Cerebellar cortex (tissue), 1 donor: Measurements from ENCODE around the gene ZFAND3.
A peak's percentile ranks its signal among the peaks of the same experiment; 100 is the strongest.
"Not testable (repeated sequence)": the region's sequence is repeated elsewhere in the genome, so short reads cannot be mapped to it uniquely, and the experiment has no call there.

Source experiments
- DNase-seq: peaks from one replicate; pipeline ENCODE4 v3.0.0-alpha.2; 2015; ENCODE audit warnings: low spot score

Gene ZFAND3

GRCh38 chr6:38049861-38050397 is 230.4 kb downstream of the ZFAND3 start:
- not testable (repeated sequence) for DNase-seq

GRCh38 chr6:38051819-38052434 is 232.4 kb downstream of the ZFAND3 start:
- DNase-seq = no peak

GRCh38 chr6:38054527-38055202 is 235.1 kb downstream of the ZFAND3 start:
- DNase-seq = no peak

GRCh38 chr6:38055203-38055589 is 235.7 kb downstream of the ZFAND3 start:
- DNase-seq = no peak

DNA sequence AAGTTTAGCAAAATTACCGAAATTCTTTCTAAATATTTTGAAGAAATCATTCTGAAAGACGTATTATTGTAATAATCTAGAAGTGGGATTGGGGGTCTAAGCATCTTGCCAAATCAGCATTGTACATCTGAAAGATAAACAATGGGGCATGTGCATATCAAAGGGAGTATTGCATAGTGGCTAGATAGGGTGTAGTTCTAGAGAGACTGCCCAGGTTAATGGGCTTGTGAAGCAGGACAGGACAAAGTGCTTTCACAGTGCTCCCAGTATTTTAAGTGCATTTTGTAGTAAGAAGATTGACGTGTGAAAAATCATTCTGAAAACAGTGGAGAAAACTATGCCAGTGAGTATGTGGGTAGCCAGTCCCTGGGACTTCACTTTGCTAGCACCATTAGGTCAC is 236.8 kb downstream of the ZFAND3 start:
- DNase-seq = no peak

DNA sequence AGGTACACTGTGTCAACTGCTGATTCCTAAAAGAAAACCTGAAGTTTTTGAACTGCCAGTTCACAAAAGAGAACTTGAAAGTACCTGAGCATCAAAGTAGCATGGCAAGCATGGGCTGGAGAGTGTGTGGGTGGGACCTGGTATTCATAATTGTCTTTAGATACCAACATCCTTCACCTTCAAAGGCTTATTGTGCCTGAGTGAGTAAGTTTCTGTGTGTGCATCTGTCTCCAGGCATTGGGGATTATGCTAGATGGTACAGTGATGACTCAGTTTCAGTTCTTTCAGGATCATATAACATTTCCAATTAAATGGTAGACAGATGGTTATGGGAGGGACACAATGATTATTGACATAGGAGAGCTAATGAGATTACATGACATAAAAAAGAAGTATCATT is 238.5 kb downstream of the ZFAND3 start:
- no peak for DNase-seq

- no peak for DNase-seq
Observed at GRCh38 chr6:38062066-38062465, 242.5 kb downstream of the ZFAND3 start.

DNA sequence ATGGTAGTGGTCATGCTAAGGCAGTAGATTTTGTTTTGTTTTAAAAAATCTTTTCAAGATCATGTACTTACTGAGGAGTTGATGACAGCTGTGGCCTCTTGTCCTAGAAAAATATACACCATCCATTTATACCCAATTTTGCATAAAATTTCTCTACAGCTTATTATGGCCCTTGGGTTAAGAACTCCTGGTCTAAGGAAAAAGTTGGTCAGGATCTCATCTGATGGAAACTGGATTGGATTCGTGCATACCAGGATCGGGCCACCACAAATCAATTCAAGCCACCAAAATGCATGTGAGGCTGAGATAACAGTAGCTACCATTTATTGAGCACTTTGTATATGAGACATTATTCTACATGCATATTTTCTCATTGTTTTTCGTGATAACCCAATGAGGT is 244.4 kb downstream of the ZFAND3 start:
- no peak for DNase-seq

GRCh38 chr6:38064431-38064830 is 244.9 kb downstream of the ZFAND3 start:
- DNase-seq = no peak

DNA sequence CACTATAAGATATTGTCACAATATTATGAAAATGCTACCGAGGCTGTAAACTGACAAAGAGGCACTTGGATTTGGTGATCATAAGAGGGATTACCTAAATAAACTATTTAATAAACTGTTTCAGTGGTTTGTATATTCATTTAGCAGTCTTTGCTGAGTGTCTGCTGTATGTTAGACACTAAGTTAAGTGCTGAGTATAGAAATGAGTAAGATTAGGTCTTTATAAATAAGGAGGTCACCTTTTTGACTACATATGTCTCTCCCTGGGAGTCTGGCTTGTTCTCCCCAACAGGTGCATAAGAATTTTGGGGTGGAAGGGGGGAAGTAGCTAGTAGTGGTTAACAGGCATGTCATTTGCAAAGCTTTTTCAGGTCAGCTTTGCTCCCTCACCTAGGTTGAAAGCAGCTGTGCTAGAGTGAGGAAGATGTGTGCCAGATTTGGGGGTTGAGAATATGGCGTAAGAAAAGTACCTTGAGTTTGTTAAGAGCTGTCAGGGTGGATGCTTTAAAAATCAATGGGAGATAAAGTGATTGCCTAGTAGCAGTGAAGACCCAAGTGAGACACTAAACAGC is 246.3 kb downstream of the ZFAND3 start:
- DNase-seq = peak; percentile 31

DNA sequence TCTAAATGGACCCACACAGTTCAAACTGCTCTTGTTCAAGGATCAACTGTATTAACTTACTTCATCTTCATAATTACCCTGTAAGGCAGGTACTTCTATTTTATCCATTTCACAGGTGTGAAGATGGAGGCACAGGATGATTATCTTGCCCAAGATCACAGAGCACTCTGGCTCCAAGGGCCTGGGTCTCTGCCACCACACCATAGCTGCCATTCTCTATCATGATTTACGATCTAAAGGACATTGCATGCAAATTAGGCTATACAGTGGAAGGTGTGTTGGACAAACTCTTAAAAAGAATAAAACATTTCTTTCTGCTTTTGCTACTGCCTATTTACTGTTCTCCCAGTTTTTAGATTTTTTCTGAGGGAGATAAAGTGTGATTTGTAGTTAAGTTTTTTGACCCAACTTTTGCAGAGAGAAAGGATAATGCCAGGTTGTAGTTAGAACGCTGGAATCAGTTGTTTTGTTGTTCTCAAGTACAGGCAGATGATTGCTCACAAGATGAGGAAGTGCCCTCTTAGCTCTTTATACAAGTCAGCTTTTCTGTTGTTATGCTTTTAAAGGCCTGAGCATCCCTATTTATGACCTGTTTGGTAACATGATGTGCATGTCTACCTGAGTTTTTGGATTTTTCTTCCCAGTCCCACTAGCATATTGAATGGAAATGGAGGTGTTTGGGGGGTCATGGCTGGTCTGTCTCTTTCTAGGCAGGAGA is 247.9 kb downstream of the ZFAND3 start:
- DNase-seq = no peak

DNA sequence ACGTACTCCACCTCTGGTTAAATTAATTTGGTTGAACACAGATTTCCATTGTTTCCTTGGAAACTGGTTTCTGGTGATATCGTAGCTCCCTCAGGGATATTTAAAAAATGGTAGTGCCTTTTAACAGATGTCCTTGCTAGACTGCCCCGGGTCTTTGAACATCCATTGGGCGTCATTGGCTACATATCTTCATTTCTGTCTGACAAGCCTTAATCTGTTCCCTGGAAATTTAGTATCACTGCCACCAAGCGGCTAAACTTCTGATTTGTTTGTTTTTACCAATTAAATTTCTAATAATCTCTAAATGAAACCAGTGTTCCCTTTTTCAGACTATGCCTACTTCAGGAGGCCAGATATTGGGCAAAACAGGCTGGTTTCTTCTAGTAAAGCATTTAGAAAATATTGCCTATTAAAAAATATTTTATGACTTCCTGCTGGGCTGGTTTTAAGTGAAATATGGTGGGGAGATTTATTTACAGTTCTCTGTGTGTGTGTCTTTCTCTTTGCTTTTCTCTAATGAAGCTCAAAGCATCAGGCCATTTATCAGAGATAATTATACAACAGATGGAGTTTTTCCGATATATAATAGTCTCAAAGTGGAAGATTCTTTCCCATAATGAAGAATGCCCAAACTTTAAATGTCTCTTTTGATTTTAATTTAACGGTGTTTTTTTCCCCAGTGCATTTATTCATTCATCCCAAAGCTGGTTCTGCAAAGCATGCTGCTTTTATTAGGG is 249.5 kb downstream of the ZFAND3 start:
- no peak for DNase-seq

GRCh38 chr6:38077488-38078030 is 258.0 kb downstream of the ZFAND3 start:
- no peak for DNase-seq

DNA sequence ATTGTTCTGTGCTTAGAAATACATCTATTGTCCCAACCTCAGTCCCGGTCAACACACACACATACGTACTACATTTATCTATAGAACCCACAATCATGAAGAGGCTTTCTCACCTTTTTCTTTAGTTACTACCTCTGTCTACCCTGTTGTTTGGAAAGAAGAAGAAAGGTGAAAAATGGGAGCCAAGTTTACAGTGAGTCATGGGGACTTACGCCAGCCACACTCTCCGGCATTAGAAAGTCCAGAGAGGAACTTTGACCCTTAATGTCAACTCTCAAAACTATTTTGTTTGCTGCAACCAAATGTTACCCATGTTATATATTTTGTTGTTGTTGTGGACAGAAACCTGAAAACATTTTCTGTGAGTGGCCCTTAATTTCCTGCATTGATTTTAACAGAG is 259.1 kb downstream of the ZFAND3 start:
- DNase-seq = no peak

- DNase-seq = no peak
Observed at GRCh38 chr6:38079107-38079506, 259.6 kb downstream of the ZFAND3 start.

DNA sequence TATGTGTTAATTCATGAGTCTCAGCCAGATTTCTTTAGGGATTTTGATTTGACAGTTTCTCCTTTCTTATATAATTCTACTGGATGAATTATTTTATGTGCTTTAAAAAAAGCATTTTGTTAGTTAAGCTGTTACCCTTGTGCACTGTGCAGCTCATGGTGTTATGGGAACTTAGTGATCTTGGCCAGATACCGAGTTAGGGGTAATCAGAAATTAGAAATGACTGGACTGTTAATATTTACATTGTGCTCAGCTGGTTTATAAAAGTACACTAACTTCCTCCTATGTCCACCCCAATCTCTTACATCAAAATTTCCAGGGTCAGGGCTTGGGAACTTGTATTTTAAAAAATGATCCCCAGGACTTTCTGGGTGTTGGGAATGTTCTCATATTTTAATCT is 260.0 kb downstream of the ZFAND3 start:
- no peak for DNase-seq

GRCh38 chr6:38080360-38080759 is 260.8 kb downstream of the ZFAND3 start:
- no peak for DNase-seq

DNA sequence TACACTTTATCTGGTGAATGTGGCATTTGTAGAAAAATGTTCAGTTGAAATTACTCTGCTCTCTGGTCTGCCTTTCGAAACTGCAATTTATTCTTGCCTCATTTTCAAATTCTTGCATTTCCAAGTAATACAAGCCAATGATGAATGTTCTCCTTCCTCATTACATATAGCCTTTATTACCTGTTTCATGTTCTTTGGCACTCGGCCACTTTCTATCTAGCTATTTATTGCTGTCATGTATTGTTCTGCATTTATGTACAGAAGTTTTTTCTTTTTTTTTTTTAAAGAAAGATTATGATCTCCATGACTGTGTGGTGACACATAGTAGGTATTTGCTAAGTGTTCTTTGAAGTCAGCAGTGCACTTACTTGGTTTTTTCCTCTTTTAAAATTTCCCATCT is 261.4 kb downstream of the ZFAND3 start:
- DNase-seq = no peak

DNA sequence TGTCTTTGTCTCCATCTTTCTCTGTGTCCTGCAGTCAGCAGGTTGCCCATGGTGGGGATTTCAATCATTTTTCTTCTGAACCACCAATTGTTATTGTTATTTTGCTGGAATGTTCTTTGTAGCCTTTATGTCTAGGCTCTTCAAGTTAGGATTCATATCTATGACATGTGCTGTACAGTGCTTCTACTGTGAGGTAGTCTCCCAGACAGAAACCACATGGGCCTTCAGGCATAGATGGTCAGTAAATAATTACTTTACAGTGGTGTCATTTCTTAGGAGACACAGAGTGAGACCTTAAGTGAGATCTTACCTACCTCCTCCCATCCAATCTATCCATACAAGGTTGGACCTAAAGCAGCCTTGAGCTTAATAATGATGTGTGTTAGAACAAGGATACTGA is 265.5 kb downstream of the ZFAND3 start:
- DNase-seq = no peak

DNA sequence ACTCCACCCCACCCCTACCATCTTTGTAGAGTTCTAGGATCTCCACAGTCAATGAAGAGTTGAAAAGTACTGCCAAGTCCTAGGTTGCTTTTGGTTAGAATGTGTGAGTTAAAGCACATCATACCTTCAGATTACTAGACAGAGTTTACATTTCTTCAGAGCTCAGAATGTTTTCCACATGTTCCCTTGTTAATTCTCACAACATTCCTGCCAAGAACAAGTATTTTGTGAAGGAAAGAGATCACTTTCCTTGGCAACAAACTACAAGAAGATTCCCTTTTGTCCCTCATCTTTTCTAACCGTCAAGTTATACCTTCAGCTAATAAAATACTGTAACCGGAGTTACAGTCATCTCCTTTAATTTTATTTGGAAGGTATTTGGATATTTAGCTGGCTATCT is 266.8 kb downstream of the ZFAND3 start:
- DNase-seq = no peak

GRCh38 chr6:38088010-38088409 is 268.5 kb downstream of the ZFAND3 start:
- DNase-seq = no peak

DNA sequence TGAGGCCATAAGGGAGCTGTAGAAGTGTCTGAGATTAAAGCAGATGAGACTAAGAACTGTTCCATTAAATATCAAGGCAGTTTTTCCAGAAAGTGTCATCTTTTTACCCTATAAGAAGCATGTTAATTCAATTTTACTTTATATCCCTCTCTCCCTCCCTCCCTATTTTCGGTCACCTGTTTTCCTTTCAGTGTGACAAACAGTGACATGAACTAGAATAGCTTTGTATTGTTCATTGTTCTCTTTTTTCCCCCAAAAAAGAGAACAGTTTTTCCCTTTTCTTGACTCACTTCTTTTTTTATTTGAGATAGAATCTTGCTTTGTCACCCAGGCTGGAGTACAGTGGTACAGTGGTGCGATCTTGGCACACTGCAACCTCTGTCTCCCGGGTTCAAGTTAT is 269.3 kb downstream of the ZFAND3 start:
- no peak for DNase-seq
